MM.1S (cell line): ENCODE data around the gene MBP.

Source experiments
- EZH2 ChIP-seq: fragments of 300-600 bp; sonication (generic); optimal IDR thresholded peaks from 2 replicates; pipeline ENCODE3; 2017; ENCODE audit warnings: low read depth, mild to moderate bottlenecking, antibody characterized with exemption, low read length, mixed read lengths
- EZH2phosphoT487 ChIP-seq: fragments of 300-600 bp; sonication (generic); IDR thresholded peaks from 2 replicates; pipeline ENCODE4 v1.6.1; 2018; ENCODE audit warnings: antibody characterized with exemption, low read length
- TF ChIP-seq, protein P1 (sequence below): fragments of 300-600 bp; sonication (generic); IDR thresholded peaks from 2 replicates; pipeline ENCODE4 v1.5.1; 2016; ENCODE audit warnings: antibody characterized with exemption, low read length, mixed read lengths

DNA sequence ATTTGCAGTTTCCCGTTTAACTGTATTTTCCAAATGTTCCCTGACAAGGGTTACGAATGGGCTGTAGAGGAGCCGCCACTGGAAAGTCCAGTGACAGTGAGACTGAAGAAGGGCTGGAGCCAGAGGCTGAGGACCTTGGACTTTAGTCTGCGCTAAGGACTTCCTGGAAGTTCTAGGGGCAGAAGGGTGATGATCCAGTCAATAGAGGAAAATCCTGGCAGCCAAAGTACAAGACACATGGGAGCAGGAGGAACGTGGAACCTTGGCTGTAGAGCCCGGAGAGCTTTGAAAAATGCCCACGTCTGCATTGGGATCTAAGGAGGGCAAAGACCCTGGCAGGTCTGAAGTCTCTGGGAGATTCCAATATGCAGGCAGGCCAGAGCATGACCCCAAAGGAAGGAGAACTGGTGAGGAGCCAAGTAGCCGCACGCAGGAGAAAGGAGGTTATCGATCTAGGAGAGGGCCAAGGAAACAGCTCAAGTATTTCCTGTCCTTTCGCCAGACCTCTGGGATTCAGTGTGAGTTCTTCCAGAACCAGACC is 28.5 kb downstream of the MBP start:
- TF ChIP-seq EZH2 (no peak), EZH2phosphoT487 (no peak)
- TF ChIP-seq, protein P1, sequence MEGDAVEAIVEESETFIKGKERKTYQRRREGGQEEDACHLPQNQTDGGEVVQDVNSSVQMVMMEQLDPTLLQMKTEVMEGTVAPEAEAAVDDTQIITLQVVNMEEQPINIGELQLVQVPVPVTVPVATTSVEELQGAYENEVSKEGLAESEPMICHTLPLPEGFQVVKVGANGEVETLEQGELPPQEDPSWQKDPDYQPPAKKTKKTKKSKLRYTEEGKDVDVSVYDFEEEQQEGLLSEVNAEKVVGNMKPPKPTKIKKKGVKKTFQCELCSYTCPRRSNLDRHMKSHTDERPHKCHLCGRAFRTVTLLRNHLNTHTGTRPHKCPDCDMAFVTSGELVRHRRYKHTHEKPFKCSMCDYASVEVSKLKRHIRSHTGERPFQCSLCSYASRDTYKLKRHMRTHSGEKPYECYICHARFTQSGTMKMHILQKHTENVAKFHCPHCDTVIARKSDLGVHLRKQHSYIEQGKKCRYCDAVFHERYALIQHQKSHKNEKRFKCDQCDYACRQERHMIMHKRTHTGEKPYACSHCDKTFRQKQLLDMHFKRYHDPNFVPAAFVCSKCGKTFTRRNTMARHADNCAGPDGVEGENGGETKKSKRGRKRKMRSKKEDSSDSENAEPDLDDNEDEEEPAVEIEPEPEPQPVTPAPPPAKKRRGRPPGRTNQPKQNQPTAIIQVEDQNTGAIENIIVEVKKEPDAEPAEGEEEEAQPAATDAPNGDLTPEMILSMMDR = no peak
